PC-3 (cell line): ENCODE measurements around the gene ARHGAP15.

ENCODE experiments used
- EZH2 ChIP-seq: fragments of 300-600 bp; sonication (generic); IDR thresholded peaks from one replicate; pipeline ENCODE4 v1.6.1; 2017; ENCODE audit warnings: antibody characterized with exemption, mild to moderate bottlenecking, low read length; ENCODE audit not compliant: unreplicated experiment
- EZH2phosphoT487 ChIP-seq: fragments of 300-600 bp; sonication (generic); IDR thresholded peaks from 2 replicates; pipeline ENCODE4 v1.6.1; 2018; ENCODE audit warnings: mild to moderate bottlenecking, antibody characterized with exemption, low read length, borderline replicate concordance
- TF ChIP-seq, protein P1 (sequence below): fragments of 300-600 bp; sonication (generic); conservative IDR thresholded peaks from 2 replicates; pipeline ENCODE4 v1.5.1; 2017; ENCODE audit warnings: antibody characterized with exemption, low read depth, mild to moderate bottlenecking, low read length

DNA sequence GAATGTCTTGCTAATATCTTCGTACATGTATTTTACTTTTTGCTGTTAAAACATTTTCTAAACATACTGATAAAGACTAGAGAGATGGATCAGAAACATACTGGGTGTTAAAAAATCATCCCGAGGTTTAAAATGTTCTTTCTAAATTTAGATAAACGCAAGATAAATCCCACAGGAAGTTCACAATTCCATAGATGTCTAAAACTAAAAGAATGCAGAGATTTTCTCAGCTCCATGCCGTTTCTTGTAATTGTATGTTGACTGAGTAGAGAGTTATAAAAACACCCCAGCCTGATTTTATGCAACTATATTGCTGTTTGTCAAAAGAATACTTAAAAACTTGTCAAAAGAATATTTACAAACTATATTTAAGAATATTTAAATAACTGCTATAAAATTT, 455.7 kb downstream of the ARHGAP15 start:
- TF ChIP-seq, protein P1, sequence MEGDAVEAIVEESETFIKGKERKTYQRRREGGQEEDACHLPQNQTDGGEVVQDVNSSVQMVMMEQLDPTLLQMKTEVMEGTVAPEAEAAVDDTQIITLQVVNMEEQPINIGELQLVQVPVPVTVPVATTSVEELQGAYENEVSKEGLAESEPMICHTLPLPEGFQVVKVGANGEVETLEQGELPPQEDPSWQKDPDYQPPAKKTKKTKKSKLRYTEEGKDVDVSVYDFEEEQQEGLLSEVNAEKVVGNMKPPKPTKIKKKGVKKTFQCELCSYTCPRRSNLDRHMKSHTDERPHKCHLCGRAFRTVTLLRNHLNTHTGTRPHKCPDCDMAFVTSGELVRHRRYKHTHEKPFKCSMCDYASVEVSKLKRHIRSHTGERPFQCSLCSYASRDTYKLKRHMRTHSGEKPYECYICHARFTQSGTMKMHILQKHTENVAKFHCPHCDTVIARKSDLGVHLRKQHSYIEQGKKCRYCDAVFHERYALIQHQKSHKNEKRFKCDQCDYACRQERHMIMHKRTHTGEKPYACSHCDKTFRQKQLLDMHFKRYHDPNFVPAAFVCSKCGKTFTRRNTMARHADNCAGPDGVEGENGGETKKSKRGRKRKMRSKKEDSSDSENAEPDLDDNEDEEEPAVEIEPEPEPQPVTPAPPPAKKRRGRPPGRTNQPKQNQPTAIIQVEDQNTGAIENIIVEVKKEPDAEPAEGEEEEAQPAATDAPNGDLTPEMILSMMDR = no peak
- no peak for TF ChIP-seq EZH2
- TF ChIP-seq EZH2phosphoT487 = no peak
